H1 (cell line): ENCODE measurements around the gene CX3CR1. TPM values are rescaled to one million over a fixed set of nuclear protein-coding genes. Genes with fewer than 3 reads are reported as not detected.

Source experiments
- CTCF ChIA-PET: fragments of 300-600 bp; sonication (Branson Sonifier 250); formaldehyde crosslinking; loops from one replicate; lab custom pipeline; 2021; ENCODE audit not compliant: partially characterized antibody; lab: Charles Lee
- POLR2A ChIA-PET: fragments of 300-600 bp; sonication (Branson Sonifier 250); formaldehyde crosslinking; loops from one replicate; lab custom pipeline; 2021; ENCODE audit warnings: inconsistent platforms; ENCODE audit not compliant: partially characterized antibody; lab: Charles Lee
- DNase-seq, 2 experiments: peaks; one replicate each; pipeline versions ENCODE4 v3.0.0 to v3.0.0-alpha.2; 2010 to 2022; ENCODE audit warnings: low spot score in 2 of 2, low read depth in 1 of 2, mixed read lengths in 1 of 2
- FAIRE-seq: peaks from 2 replicates; lab custom pipeline; 2011; peaks lifted over from hg19 to GRCh38; lab: Jason Lieb, UNC
- H2AFZ ChIP-seq: 2 replicates; pipeline ENCODE4 v1.8.1; 2012; ENCODE audit warnings: low read length, inconsistent platforms
- H2AK5ac ChIP-seq: 2 replicates; pipeline ENCODE4 v1.6.1; 2013; ENCODE audit warnings: low read depth, low read length
- H2BK120ac ChIP-seq: replicated peaks from 2 replicates; pipeline ENCODE3; 2013; ENCODE audit warnings: low read depth, low read length, inconsistent platforms
- H2BK12ac ChIP-seq: 2 replicates; pipeline ENCODE4 v1.6.1; 2013; ENCODE audit warnings: low read depth, low read length
- H2BK15ac ChIP-seq: 2 replicates; pipeline ENCODE4 v1.6.1; 2013; ENCODE audit warnings: low read length
- H2BK20ac ChIP-seq: 2 replicates; pipeline ENCODE4 v1.6.1; 2013; ENCODE audit warnings: low read length
- H2BK5ac ChIP-seq: 2 replicates; pipeline ENCODE4 v1.6.1; 2013; ENCODE audit warnings: low read depth, low read length
- H3K14ac ChIP-seq: 2 replicates; pipeline ENCODE4 v1.6.1; 2013; ENCODE audit warnings: inconsistent platforms; ENCODE audit not compliant: insufficient read length
- H3K18ac ChIP-seq: 2 replicates; pipeline ENCODE4 v1.6.1; 2013; ENCODE audit warnings: low read length; ENCODE audit errors: extremely low read depth
- H3K23ac ChIP-seq: 2 replicates; pipeline ENCODE4 v1.6.1; 2013; ENCODE audit warnings: inconsistent platforms; ENCODE audit not compliant: insufficient read length
- H3K23me2 ChIP-seq: 2 replicates; pipeline ENCODE4 v1.6.1; 2013; ENCODE audit warnings: low read depth, low read length
- H3K27ac ChIP-seq: 2 replicates; pipeline ENCODE4 v1.6.1; 2011; ENCODE audit warnings: low read depth, low read length, inconsistent platforms
- H3K27me3 ChIP-seq, 4 experiments: replicated peaks in 1 of 4; 1 replicate in 1 of 4; 2 replicates in 3 of 4; pipeline versions ENCODE4 v1.6.1 to v1.8.1; 2011 to 2013; ENCODE audit warnings: low read length in 3 of 4, mild to moderate bottlenecking in 3 of 4, inconsistent platforms in 2 of 4, mixed read lengths in 2 of 4, moderate library complexity in 1 of 4; ENCODE audit not compliant: control insufficient read depth in 3 of 4, insufficient read depth in 3 of 4; ENCODE audit errors: extremely low read depth in 1 of 4
- H3K36me3 ChIP-seq, 4 experiments: 2 replicates each; pipeline versions ENCODE4 v1.6.1 to v1.8.1; 2011 to 2013; ENCODE audit warnings: mild to moderate bottlenecking in 4 of 4, low read length in 3 of 4, moderate library complexity in 2 of 4, control low read depth in 1 of 4, inconsistent platforms in 1 of 4; ENCODE audit not compliant: insufficient read depth in 4 of 4, control insufficient read depth in 2 of 4
- H3K4ac ChIP-seq: replicated peaks from 2 replicates; pipeline ENCODE3; 2013; ENCODE audit warnings: low read length, low read depth, mixed read lengths, inconsistent platforms; ENCODE audit not compliant: insufficient read length
- H3K4me1 ChIP-seq, 4 experiments: replicated peaks in 1 of 4; 1 replicate in 1 of 4; 2 replicates in 3 of 4; pipeline versions ENCODE4 v1.6.1 to v1.8.1; 2011 to 2013; ENCODE audit warnings: low read length in 3 of 4, inconsistent platforms in 2 of 4, mixed read lengths in 1 of 4; ENCODE audit not compliant: insufficient read depth in 4 of 4, control insufficient read depth in 3 of 4
- H3K4me2 ChIP-seq, 2 experiments: 2 replicates each; pipeline versions ENCODE4 v1.6.1 to v1.8.1; 2011 to 2013; ENCODE audit warnings: low read depth in 2 of 2, low read length in 2 of 2, control low read depth in 1 of 2, inconsistent platforms in 1 of 2, mild to moderate bottlenecking in 1 of 2; ENCODE audit not compliant: insufficient read depth in 1 of 2
- H3K4me3 ChIP-seq, 4 experiments: fragments of 200-600, 300-600 bp in 1 of 4; sonication (generic), shearing (Covaris generic), sonication (Bioruptor Twin) in 1 of 4; 2 replicates each; pipeline versions ENCODE4 v1.5.1 to v1.8.1; 2011 to 2016; ENCODE audit warnings: low read length in 4 of 4, low read depth in 3 of 4, control low read depth in 2 of 4, inconsistent platforms in 2 of 4, mild to moderate bottlenecking in 2 of 4, mixed read lengths in 1 of 4, moderate library complexity in 1 of 4; ENCODE audit not compliant: insufficient read depth in 2 of 4; ENCODE audit errors: extremely low read depth in 1 of 4
- H3K56ac ChIP-seq: replicated peaks from 2 replicates; pipeline ENCODE3; 2013; ENCODE audit warnings: low read depth, mild to moderate bottlenecking, mixed read lengths, low read length, inconsistent platforms; ENCODE audit not compliant: insufficient read length
- H3K79me1 ChIP-seq: 2 replicates; pipeline ENCODE4 v1.6.1; 2013; ENCODE audit warnings: low read depth, low read length, control low read depth
- H3K79me2 ChIP-seq, 2 experiments: 2 replicates each; pipeline versions ENCODE4 v1.6.1 to v1.8.1; 2012 to 2013; ENCODE audit warnings: low read length in 2 of 2, mild to moderate bottlenecking in 2 of 2, inconsistent platforms in 1 of 2; ENCODE audit not compliant: insufficient read depth in 2 of 2, control insufficient read depth in 1 of 2
- H3K9ac ChIP-seq, 4 experiments: replicated peaks in 1 of 4; 1 replicate in 1 of 4; 2 replicates in 3 of 4; pipeline versions ENCODE4 v1.6.1 to v1.8.1; 2011 to 2013; ENCODE audit warnings: low read depth in 3 of 4, low read length in 3 of 4, control low read depth in 2 of 4, mild to moderate bottlenecking in 2 of 4, moderate library complexity in 2 of 4, inconsistent platforms in 1 of 4; ENCODE audit errors: extremely low read depth in 1 of 4
- H3K9me3 ChIP-seq, 2 experiments: 2 replicates each; pipeline versions ENCODE4 v1.6.1 to v1.8.1; 2012 to 2013; ENCODE audit warnings: mild to moderate bottlenecking in 2 of 2, moderate library complexity in 2 of 2, control low read depth in 1 of 2, inconsistent platforms in 1 of 2, low read depth in 1 of 2, low read length in 1 of 2, mixed read lengths in 1 of 2; ENCODE audit not compliant: insufficient read depth in 2 of 2
- H4K20me1 ChIP-seq, 2 experiments: replicated peaks in 1 of 2; 2 replicates each; pipeline versions ENCODE3 to v1.8.1; 2011 to 2013; ENCODE audit warnings: inconsistent platforms in 2 of 2, low read length in 2 of 2, mild to moderate bottlenecking in 1 of 2; ENCODE audit not compliant: insufficient read depth in 2 of 2, control insufficient read depth in 1 of 2
- H4K5ac ChIP-seq: 2 replicates; pipeline ENCODE4 v1.6.1; 2013; ENCODE audit warnings: low read length, low read depth, mixed read lengths, inconsistent platforms; ENCODE audit not compliant: insufficient read length
- H4K8ac ChIP-seq: 2 replicates; pipeline ENCODE4 v1.8.0; 2013; ENCODE audit warnings: mild to moderate bottlenecking, moderate library complexity, low read length, inconsistent platforms; ENCODE audit not compliant: insufficient read depth; ENCODE audit errors: extremely low read depth
- H4K91ac ChIP-seq: replicated peaks from 2 replicates; pipeline ENCODE3; 2013; ENCODE audit warnings: low read length, mixed read lengths, inconsistent platforms; ENCODE audit not compliant: insufficient read length
- CEBPB ChIP-seq: IDR thresholded peaks from 2 replicates; pipeline ENCODE4 v1.6.1; 2012; ENCODE audit warnings: low read depth, low read length
- CHD2 ChIP-seq: IDR thresholded peaks from 2 replicates; pipeline ENCODE4 v1.6.1; 2012; ENCODE audit warnings: low read length, improper control_type of control experiment
- EGR1 ChIP-seq: IDR thresholded peaks from 2 replicates; pipeline ENCODE4 v1.6.1; 2011; ENCODE audit warnings: low read depth, low read length, borderline replicate concordance
- GABPA ChIP-seq: IDR thresholded peaks from 2 replicates; pipeline ENCODE4 v1.6.1; 2011; ENCODE audit warnings: mild to moderate bottlenecking, low read length, moderate library complexity, borderline replicate concordance; ENCODE audit not compliant: insufficient read depth
- POLR2AphosphoS5 ChIP-seq: IDR thresholded peaks from 2 replicates; pipeline ENCODE4 v1.6.1; 2011; ENCODE audit warnings: low read depth, low read length
- SIN3A ChIP-seq, 2 experiments: IDR thresholded peaks in 1 of 2; conservative IDR thresholded peaks in 1 of 2; 2 replicates each; pipeline ENCODE4 v1.6.1; 2011 to 2012; ENCODE audit warnings: low read length in 2 of 2, improper control_type of control experiment in 1 of 2, low read depth in 1 of 2, mild to moderate bottlenecking in 1 of 2
- TAF1 ChIP-seq: IDR thresholded peaks from 2 replicates; pipeline ENCODE4 v1.6.1; 2011; ENCODE audit warnings: mild to moderate bottlenecking, low read depth, low read length
- TAF7 ChIP-seq: optimal IDR thresholded peaks from 2 replicates; pipeline ENCODE3; 2011; ENCODE audit warnings: low read depth, mild to moderate bottlenecking, inconsistent platforms, low read length, moderate library complexity, borderline replicate concordance
- WGBS, 2 experiments: shearing (Covaris generic) in 1 of 2; methylation state at CpG; one replicate each; pipeline versions ENCODE4 v1.1.6 to v1.1.7; 2013 to 2015; ENCODE audit warnings: low lambda C conversion rate in 2 of 2, mixed read lengths in 2 of 2, inconsistent platforms in 1 of 2, low coverage in 1 of 2, missing lambda C conversion rate in 1 of 2; ENCODE audit not compliant: insufficient replicate concordance in 2 of 2, insufficient coverage in 1 of 2, insufficient read length in 1 of 2; ENCODE audit errors: extremely low coverage in 1 of 2, missing lambda C conversion rate in 1 of 2; 5-methylcytosine and 5-hydroxymethylcytosine counted together
- polyA plus RNA-seq, 7 experiments: library from polyadenylated mRNA; depleted of rRNA in 3 of 7; stranded (reverse) in 5 of 7; unstranded in 2 of 7; fragments of >200 nt in 5 of 7; fragments of 200-250 nt in 2 of 7; gene quantifications; 1 replicate in 5 of 7; 2 replicates in 1 of 7; 4 replicates in 1 of 7; pipeline versions ENCODE4 v1.2.1 to v1.2.3, GENCODE V29; 2011 to 2013; ENCODE audit warnings: missing spikeins in 2 of 7, mixed read lengths in 2 of 7
- total RNA-seq: library from RNA; stranded (reverse); fragmentation: NEBNext Ultra II Directional; extraction: Animal tissue kit (Norgen Biotek cat#: 25700); gene quantifications from 2 replicates; pipeline ENCODE4 v1.2.1, GENCODE V29; 2021
- TF ChIP-seq, protein P1 (sequence below), 3 experiments: IDR thresholded peaks; 1 replicate in 2 of 3; 2 replicates in 1 of 3; pipeline versions ENCODE4 v1.5.1 to v1.6.1; 2011; ENCODE audit warnings: low read length in 3 of 3, mild to moderate bottlenecking in 3 of 3, inconsistent platforms in 2 of 3, low read depth in 1 of 3, moderate library complexity in 1 of 3; ENCODE audit not compliant: insufficient read depth in 1 of 3; ENCODE audit errors: control extremely low read depth in 1 of 3

Gene CX3CR1
- total and polyA plus RNA-seq, 2 of the 8 experiments (the other 6 are each of a cell fraction or from before 2014, with no cell fraction given): 0.08 TPM; not detected in 1

GRCh38 chr3:39288300-39288808 is 8.5 kb upstream of the CX3CR1 start:
- no peak overlapping the region for H3K4ac ChIP-seq
- no peak overlapping the region for H3K23ac ChIP-seq
- H3K79me1 ChIP-seq: no peaks in the 10 kb centered on the region
- H3K27me3 ChIP-seq: no peaks in the 10 kb centered on the region
- no peak overlapping the region for H3K4me2 ChIP-seq
- H3K4me1 ChIP-seq: no peaks in the 10 kb centered on the region
- FAIRE-seq (peak; percentile 63), DNase-seq (peak; percentile 90 to 91)
- H3K9ac ChIP-seq: no peak overlapping the region
- H2AFZ ChIP-seq: peak overlapping the region; percentile 83; the same call in 1 of the 2 replicates
- H4K20me1 ChIP-seq: no peaks in the 10 kb centered on the region
- H4K91ac ChIP-seq: no peak overlapping the region
- ChIA-PET POLR2A (interaction anchor here (0.7 to 2.5 kb wide), 3 partner anchors 97 to 182 kb away, joined by 3 to 9 read pairs (median 5); no protein-coding TSS in a partner anchor), CTCF (interaction anchor here (0.5 to 30.1 kb wide), 56 partner anchors 9 to 1119 kb away, joined by 3 to 767 read pairs (median 6); partner anchors contain the start of genes CCR8, CX3CR1, GORASP1 and TTC21A)
- no peak overlapping the region for H3K56ac ChIP-seq
- no peaks in the 10 kb centered on the region for H3K9me3 ChIP-seq
- no peak overlapping the region for H2BK20ac ChIP-seq
- no peaks in the 10 kb centered on the region for H3K36me3 ChIP-seq
- no peak overlapping the region for H4K8ac ChIP-seq
- H2BK15ac ChIP-seq: no peak overlapping the region; the same call in 1 of the 2 replicates
- no peak overlapping the region for H3K14ac ChIP-seq
- no peak overlapping the region for H2BK120ac ChIP-seq
- WGBS, 2 experiments: 30% methylated on average over 3 of the region's 3 CpGs; no CpG with 5 or more reads in 1 of the 2 experiments
- H3K27ac ChIP-seq: no peak overlapping the region
- H3K23me2 ChIP-seq: no peaks in the 10 kb centered on the region
- H4K5ac ChIP-seq: no peak overlapping the region
- H2BK12ac ChIP-seq: no peak overlapping the region
- H2BK5ac ChIP-seq: no peak overlapping the region
- H3K4me3 ChIP-seq: no peak overlapping the region
- H3K18ac ChIP-seq: no peak overlapping the region
- no peak overlapping the region for H2AK5ac ChIP-seq
- no peaks in the 10 kb centered on the region for H3K79me2 ChIP-seq
- TF ChIP-seq TAF7: peak; percentile 15
- 0 out of 2 replicates have a peak, but pooled peaks have one; percentile 18 for TF ChIP-seq TAF1
- peak; percentile 51; the same call in 1 of the 2 replicates for TF ChIP-seq CHD2
- TF ChIP-seq POLR2AphosphoS5: no peak
- TF ChIP-seq, protein P1, sequence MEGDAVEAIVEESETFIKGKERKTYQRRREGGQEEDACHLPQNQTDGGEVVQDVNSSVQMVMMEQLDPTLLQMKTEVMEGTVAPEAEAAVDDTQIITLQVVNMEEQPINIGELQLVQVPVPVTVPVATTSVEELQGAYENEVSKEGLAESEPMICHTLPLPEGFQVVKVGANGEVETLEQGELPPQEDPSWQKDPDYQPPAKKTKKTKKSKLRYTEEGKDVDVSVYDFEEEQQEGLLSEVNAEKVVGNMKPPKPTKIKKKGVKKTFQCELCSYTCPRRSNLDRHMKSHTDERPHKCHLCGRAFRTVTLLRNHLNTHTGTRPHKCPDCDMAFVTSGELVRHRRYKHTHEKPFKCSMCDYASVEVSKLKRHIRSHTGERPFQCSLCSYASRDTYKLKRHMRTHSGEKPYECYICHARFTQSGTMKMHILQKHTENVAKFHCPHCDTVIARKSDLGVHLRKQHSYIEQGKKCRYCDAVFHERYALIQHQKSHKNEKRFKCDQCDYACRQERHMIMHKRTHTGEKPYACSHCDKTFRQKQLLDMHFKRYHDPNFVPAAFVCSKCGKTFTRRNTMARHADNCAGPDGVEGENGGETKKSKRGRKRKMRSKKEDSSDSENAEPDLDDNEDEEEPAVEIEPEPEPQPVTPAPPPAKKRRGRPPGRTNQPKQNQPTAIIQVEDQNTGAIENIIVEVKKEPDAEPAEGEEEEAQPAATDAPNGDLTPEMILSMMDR (IDR thresholded peaks at IDR 0.05; ENCODE audit: control extremely low read depth in 1 of 3, insufficient read depth in 1 of 3, low read depth in 1 of 3, low read length in 3 of 3): peak; percentile 93 to 99 (median 99)
- TF ChIP-seq CEBPB: peak; percentile 46; the same call in 1 of the 2 replicates
- no peak for TF ChIP-seq GABPA
- TF ChIP-seq SIN3A (conservative IDR thresholded peaks at IDR 0.05 in 1 of 2, IDR thresholded peaks at IDR 0.05 in 1 of 2; ENCODE audit: low read depth in 1 of 2, low read length in 2 of 2): peak in 1 of 2 experiments; percentile 81; a peak in 1 of 4 replicates
- TF ChIP-seq EGR1: no peak
